Germinal center (tissue), 1 donor: Measurements from ENCODE around the gene SLC3A2.
"Not testable (repeated sequence)": the region's sequence is repeated elsewhere in the genome, so short reads cannot be mapped to it uniquely, and the experiment has no call there.

Experiments used
- DNase-seq: peaks from one replicate; pipeline ENCODE4 v3.0.0; 2012; ENCODE audit warnings: mixed read lengths, low spot score

SLC3A2 gene

DNA sequence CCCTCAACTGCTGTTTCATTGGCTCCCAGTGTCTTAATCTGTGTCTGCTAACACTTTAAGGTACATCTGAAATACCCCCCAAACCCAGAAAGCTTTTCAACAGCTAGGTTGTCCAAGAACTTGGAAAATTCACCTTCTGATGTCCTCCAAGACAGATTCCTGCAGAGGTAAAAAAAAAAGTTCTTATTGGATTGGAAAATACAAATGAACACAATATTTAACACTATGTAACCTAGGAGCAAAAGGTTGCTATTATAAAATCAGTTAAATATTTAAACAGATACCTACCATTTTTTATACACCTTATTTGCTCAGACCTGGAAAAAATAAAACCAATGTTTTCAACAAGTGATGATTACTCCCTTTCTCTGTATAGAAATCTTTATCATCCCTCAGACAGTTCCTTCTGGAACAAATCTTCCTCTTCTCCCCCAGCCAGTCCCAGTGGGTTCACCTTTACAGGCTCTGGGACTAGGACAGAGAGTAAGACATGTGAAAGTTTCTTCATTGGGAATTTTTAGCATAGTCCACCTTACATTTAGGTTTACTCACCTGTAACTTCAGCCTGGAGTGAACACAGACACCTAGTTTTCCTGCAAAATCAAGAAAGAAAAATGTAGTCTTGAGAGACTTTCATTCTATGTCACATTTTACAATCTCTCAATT lies 28.0 kb upstream of the SLC3A2 start:
- DNase-seq, result no peak

DNA sequence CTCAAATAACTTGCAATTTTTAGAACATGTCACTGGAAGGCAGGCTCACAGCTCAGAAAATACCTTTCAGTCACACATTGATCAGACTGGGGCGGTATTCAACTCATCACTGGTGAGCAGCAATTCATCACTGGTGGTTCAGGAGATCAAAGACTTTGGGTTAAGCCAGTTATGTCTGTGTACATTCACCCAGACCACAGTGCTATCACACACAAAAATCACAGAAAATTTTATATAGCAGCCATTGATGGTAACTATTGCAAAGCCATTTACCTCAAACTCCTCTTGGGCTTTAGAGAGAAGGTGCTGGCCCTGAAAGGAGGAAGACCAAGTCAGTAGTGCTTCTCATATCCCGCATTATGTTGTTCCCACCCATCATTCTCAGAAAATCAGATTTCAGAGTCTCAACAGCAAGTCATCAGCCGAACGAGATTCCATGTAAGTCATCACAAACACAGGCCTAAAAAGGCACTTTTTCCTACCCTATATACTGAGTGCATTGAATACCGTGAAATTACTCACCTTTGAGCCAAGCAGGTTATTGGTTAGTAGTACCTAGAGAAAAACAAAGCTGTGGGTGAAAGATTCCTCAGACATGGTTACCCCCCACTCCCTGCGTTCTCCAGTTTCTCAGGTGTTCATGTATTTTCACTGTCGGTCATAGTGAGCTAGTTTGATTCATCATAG lies 27.3 kb upstream of the SLC3A2 start:
- no peak for DNase-seq

DNA sequence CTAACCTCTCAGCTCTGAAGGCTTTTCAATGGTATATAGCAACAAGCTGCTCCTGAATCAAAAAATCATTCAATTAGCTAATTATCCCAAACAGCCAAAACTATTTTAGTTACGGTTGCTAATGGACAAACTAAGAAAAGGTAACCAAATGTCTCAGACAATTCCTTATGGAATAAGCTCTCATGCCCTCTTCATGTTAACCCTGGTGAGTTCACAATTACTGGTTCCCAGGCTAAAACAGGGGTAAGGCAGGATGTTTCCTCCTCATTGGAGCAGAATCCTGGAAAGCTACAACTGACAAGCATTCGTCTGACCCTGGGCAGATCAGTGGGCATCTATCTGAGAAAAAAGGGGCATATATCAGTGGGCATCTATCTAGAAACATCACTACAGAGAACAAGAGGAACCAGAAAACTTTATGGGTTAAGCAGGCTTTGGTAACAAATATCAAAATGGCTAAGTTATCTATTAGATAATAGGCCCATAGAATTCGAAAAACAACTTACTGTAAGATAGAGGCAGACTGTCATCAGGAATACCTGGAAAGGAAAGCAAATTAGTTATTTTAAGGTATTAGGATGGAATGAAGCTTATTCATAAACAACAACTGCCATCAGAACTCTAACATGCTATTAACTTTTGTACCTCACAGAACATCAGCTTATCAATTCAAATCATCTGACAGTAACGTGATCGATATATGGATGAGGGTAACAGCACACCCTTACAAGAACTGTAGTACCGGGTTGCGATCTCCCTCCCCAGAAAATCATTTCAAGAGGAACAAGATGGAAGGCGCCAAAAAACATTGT lies 26.5 kb upstream of the SLC3A2 start:
- DNase-seq, result no peak

DNA sequence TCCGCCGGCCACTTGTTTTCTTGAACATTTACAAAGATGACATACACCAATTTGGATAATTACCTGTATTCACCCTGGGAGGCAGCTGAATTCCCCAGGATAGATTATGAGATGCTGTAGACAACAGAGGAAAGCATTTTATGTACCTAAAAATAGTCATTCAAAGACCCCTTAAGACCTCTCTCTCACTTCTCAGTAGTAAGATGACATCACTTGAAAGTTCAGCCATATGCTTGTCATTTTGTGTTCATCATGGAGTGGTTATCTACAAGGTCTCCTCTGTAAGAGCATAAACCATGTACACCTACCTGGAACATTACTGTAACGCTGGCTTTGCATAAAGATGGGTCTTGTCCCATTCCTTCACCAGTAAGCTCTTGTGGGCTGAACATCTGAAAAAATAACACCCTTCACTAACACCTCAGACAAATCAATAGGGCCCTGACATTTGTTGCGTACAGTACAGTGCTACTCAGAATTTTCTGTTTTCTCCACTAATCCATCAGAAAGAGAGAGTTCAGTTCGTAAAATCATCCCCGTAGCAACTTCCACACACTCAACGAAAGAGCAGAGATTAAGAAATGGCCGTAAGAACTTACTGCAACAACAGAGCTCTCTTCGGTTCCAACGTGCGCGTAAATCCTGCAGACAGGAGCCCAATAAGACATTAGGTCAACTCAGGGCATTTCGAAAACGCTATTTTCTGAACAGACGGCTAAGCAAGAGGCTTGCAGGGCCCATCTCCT lies 25.7 kb upstream of the SLC3A2 start:
- DNase-seq, result no peak

DNA sequence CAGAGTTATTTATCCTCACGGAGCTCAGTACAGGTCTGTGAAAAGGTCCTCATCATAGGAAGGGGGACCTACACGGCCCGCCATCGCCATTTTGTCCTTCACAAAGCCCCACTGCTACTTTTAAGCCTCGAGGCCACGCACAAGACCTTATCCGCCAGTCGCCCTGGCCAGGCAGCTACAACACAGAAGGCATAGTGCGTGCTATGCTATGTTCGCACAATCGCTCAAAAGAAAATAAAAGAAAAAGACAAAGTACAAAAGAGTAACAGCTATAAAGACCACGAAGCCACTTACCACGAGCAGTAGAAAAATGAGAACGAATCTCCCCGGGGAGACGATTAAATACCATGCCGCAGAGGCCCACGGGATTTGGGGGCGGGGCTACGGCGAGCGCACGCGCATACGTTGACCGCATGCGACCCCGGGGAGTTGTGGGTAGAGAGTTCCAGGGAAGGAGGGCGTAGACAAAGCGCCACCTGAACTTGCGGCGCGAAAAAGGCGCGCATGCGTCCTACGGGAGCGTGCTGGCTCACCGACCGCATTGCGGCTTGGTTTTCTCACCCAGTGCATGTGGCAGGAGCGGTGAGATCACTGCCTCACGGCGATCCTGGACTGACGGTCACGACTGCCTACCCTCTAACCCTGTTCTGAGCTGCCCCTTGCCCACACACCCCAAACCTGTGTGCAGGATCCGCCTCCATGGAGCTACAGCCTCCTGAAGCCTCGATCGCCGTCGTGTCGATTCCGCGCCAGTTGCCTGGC lies 24.9 kb upstream of the SLC3A2 start:
- DNase-seq, result peak; percentile 96

DNA sequence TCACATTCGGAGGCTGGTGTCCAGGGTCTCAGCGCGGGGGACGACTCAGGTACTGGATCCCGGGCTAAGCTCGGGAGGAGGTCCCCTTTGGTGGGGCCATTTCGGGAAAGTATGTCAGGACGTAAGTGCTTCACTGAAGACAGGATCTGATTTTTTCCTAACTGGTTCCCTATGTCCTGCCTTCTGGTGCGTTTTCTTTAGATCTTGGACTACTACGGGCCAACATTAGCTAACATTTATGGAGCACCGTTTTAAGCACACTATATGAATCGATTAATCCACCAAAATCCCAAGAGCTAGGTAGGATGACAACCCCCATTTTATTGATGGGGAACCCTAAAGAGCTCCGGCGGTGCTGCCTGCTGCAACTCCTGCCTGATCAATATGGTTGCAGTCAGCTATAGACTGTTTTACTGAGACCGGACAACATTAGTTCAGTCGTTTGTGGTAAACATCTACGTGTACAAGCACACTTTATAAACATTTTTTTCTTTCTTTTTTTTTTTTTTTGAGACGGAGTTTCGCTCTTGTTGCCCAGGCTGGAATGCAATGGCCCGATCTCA lies 24.3 kb upstream of the SLC3A2 start:
- DNase-seq, result no peak

DNA sequence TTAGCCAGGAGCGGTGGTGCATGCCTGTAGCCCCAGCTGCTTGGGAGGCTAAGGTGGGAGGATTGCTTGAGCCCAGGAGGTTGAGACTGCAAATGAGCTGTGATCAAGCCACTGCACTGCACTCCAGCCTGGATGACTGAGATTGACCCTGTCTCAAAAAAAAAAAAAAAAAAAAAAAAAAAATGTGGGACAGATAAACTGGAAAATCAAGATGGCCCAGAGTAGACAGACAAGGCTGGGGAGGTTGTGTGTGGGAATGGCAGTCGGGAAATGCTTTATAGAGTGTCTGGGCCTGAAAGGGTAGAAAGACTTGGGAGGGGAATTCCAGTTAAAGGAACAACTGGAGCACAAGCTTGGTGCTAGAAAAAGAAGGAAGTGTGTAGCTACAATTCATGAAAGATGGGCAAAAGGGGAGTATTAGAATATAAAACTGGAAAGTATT lies 23.1 kb upstream of the SLC3A2 start:
- DNase-seq, result no peak

DNA sequence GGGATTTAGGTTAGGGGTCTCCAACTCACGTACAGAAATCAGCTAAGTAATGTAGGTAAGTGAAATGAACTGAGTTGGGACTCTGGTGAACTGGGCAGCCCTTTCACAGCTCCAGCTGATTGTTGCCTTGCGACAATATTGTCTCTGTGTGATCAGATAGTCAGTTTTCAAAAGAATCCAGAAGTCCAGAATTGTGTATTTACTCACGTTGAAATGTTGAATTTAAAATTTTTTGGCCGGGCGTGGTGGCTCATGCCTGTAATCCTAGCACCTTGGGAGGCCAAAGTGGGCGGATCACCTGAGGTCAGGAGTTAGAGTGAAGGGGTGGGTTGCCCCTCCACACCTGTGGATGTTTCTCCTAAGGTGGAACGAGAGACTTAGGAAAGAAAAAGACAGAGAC lies 22.5 kb upstream of the SLC3A2 start:
- no peak for DNase-seq

DNA sequence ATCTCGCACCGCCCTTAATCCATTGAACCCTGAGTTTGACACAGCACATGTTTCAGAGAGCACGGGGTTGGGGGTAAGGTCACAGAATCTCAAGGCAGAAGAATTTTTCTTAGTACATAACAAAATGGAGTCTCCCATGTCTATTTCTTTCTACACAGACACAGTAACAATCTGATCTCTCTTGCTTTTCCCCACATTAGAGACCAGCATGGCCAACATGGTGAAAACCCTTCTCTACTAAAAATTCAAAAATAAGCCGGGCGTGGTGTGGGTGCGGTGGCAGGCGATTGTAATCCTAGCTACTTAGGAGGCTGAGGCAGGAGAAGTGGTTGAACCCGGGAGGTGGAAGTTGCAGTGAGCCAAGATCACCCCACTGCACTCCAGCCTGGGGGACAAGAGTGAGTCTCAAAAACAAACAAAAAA lies 21.4 kb upstream of the SLC3A2 start:
- not testable (repeated sequence) for DNase-seq

DNA sequence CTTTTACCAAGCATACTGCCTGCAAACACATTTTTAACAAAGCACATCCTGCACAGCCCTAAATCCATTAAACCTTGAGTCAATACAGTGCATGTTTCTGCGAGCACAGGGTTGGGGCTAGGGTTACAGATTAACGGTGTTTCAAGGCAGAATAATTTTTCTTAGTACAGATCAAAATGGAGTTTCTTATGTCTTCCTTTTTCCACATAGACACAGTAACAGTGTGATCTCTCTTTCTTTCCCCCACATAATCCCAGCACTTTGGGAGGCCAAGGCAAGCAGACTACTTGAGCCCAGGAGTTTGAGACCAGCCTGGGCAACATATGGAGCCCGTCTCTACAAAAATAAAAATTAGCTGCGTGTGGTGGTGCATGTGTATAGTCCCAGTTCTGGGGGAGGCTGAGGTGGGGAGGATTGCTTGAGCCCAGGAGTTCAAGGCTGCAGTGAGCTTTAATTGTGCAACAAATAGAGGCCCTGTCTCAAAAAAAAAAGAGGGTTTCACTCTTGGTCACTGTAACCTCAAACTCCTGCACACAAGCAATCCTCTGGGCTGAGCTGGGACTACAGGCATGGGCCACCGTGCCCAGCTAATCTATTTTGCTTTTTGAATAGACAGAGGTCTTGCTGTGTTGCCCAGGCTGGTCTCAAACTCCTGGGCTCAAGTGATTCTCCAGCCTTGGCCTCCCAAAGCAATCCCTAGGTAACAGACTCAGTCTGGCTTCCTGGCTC lies 19.7 kb upstream of the SLC3A2 start:
- DNase-seq, result no peak

DNA sequence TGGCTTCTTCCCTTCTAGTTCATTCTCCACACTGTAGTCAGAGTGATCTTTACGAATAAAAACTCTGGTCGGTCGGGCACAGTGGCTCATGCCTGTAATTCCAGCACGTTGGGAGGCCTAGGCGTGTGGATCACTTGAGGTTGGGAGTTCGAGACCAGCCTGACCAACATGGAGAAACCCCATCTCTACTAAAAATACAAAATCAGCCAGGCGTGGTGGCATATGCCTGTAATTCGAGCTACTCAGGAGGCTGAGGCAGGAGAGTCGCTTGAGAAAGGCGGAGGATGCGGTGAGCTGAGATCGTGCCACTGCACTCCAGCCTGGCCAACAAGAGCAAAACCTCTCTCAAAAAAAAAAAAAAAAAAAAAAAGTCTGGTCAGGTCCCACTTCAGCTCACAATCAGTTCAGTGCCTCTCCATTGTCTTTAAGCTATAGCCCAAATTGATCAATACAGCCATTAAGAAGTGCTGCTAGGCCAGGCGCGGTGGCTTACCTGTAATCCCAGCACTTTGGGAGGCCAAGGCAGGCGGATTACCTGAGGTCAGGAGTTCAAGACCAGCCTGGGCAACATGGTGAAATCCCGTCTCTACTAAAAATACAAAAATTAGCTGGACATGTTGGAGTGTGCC lies 19.0 kb upstream of the SLC3A2 start:
- DNase-seq, result not testable (repeated sequence)

DNA sequence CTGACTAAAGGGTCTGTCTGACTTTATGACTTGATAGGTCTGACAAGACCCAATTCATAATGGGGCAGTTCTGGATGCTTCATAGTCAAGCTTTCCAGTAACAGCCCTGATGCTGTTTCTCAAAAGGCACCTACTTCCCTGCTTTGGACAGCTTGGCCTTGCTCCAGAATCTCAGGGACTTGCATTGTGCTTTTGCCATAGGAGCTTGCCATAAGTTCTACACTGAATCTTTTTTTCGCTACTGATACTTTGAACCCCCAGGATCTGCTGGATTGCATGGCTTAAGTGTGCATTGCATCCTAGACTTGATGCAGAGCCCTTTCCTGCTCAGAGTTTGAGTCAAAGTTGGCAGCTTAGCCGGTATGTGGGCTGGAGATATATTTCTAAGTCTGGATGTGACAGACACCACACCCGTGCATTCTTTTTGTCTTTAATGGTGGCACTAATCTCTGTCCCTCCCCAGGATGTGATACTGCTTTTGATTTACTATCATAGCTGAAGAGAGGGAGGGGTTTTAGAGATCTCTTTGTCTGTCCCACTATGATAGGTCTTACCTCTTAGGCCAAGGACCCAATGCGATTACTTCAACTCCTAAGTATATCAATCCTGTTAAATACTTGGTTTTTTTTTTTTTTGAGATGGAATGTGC lies 16.9 kb upstream of the SLC3A2 start:
- no peak for DNase-seq

DNA sequence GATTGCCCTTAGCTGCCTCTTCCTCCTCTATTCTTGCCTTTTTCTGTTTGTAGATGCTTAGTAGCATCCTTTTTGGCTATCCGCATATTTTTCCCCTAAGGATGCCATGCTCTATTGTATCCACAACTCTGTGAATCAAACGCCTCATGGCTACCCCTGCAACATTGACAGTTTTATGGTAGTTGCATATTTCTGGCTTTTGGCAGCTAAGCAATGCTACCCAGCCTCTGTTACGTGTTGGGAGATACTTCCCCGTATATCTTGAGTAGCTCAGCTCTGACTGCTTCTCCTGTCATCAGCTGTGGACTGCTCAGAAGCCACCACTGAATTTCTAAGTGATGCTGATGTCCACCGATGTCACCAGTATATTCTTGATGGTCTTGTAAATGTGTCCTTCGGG lies 15.1 kb upstream of the SLC3A2 start:
- DNase-seq, result no peak

DNA sequence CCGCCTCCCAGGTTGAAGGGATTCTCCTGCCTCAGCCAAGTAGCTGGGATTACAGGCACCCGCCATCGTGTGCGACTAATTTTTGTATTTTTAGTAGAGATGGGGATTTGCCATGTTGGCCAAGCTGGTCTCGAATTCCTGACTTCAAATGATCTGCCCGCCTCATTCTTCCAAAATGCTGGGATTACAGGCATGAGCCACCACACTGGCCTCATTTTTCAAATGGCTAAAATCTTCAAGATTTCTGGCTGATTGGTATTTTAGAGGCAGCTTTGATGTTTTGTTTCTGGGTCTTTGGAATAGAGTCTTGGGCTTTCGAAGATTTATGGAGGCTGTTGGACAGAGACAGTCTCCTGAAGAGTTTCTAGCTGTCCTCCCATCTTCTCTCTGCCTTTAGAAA lies 5.8 kb upstream of the SLC3A2 start:
- DNase-seq, result no peak

DNA sequence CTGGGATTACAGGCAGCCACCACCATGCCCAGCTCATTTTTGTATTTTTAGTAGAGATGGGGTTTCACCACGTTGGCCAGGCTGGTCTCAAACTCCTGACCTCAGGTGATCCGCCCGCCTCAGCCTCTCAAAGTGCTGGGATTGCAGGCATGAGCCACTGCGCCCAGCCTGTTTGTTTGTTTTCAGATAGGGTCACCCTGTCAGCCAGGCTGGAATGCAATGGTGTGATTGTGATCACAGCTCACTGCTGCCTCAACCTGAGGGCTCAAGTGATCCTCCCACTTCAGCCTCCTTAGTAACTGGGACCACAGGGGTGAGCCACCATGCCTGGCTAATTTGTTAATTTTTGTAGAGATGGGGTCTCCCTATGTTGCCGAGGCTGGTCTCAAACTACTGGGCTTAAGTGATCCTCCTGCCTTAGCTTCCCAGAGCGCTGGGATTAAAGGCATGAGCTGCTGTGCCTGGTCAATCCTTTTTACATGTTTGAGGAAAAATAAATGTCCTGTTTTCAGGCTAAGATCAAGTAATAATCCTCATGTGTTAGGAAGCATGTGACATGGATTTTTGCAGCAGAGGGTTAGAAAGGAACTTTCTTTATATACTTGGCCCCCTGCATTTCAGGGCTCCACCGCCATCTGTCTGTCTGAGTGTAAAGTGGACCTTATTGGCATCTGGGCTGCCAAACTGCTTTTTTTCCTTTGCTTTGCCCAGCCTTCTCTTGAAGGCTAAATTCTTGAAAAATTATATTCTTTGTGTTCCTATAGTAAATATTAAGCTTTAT lies 4.8 kb upstream of the SLC3A2 start:
- no peak for DNase-seq

DNA sequence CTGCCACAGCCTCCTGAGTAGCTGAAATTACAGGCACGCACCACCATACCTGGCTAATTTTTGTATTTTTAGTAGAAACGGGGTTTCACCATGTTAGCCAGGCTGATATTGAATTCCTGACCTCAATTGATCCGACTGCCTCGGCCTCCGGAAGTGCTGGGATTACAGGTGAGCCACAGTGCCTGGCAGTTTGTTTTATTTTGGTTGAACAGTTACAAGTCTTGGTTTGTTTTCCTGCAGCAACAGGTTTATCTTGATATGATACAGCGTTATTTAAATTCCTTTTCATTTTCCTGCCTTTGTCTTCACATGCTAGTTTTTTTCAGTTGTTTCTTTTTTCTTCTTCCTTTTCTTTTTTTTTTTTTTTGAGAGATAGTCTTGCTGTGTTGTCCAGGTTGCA lies 4.0 kb upstream of the SLC3A2 start:
- DNase-seq, result no peak

DNA sequence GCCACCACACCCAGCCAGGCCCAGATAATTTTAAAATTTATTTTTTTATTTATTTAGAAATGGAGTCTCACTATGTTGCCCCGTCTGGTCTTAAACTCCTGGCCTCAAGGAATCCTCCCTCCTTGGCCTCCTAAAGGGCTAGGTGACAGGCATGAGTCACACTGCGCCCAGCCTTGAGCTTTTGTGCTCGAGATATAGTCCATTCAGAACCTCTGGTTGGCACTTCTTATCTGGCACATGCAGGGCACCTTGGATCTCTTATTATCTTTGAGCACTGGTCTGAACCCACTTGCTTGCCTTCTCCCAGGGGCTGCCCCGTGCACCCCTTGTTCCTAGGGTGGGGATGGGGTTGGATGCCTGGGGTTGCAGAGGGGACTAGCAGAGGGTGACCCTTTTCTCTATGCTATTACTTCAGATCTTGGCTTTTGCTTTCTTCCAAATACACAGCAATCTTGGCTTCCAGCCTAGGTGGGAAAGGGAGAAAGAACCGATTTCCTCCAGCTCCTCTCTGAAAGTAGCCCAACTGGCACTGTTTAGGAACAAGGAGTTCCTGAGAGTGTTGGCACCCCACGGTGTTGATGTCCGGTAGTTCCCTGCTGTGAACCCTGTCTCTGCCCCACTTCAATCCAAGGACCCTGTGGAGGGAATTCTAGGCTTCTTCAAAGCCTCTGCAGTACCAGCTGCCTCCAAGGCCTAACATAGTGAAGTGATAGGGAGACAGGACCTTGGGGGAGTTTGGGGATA lies 1.3 kb upstream of the SLC3A2 start:
- DNase-seq, result no peak

DNA sequence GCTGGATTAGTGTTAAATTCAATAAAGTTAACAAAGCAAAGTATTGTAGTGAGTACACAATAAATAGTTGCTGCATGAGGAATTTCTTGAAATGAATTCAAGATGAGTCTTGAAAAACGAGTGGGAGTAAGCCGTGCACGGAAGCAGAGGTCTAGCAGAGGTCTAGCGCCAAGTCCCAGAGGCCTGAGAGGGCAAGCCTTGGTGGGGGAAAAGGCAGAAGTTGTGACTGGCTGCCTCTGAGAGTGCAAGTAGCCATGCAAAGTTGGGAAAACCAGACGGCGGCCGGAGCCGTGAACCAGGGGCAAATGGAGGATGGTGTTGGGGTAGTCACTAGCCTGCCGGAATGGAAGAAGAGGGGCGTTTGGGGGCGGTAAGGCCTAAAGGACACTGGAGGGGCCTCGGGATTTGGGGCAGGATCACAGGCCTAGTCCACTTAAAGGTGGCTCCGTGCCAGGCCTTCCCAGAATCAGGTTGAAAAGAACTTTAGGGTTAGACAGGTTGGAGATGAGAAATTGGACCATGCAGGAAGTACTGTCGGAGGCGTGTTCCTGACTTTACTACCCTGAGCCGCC lies 379 bp upstream of the SLC3A2 start:
- peak; percentile 64 for DNase-seq
